ENCODE measurements around the gene SPRTN.

SPRTN gene

GRCh38 chr1:231313661-231314060 lies 24.4 kb upstream of the SPRTN start:
- TF ChIP-seq CTCF (IDR thresholded peaks at IDR 0.05; ENCODE audit: low read length, missing control alignments): no peak
- no peak for DNase-seq (ENCODE audit: low read depth)
- no peak overlapping the region for H3K4me3 ChIP-seq (replicated peaks; ENCODE audit: low read depth, low read length)

- peak; percentile 61 for TF ChIP-seq CTCF (IDR thresholded peaks at IDR 0.05; ENCODE audit: low read length, missing control alignments)
- DNase-seq (ENCODE audit: low read depth): peak; percentile 39
- no peak overlapping the region for H3K4me3 ChIP-seq (replicated peaks; ENCODE audit: low read depth, low read length)
These were observed 22.2 kb upstream of the SPRTN start for GRCh38 chr1:231315887-231316286.

- no peak for TF ChIP-seq CTCF (IDR thresholded peaks at IDR 0.05; ENCODE audit: low read length, missing control alignments)
- no peak for DNase-seq (ENCODE audit: low read depth)
- no peak overlapping the region for H3K4me3 ChIP-seq (replicated peaks; ENCODE audit: low read depth, low read length)
These were observed 20.6 kb upstream of the SPRTN start for GRCh38 chr1:231317306-231318014.

- H3K4me3 ChIP-seq (replicated peaks; ENCODE audit: low read depth, low read length): no peak overlapping the region
- no peak for DNase-seq (ENCODE audit: low read depth)
- TF ChIP-seq CTCF (IDR thresholded peaks at IDR 0.05; ENCODE audit: low read length, missing control alignments): no peak
These were observed 20.1 kb upstream of the SPRTN start for GRCh38 chr1:231318015-231318355.

- H3K4me3 ChIP-seq (replicated peaks; ENCODE audit: low read depth, low read length): no peak overlapping the region
- TF ChIP-seq CTCF (IDR thresholded peaks at IDR 0.05; ENCODE audit: low read length, missing control alignments): no peak
- no peak for DNase-seq (ENCODE audit: low read depth)
These were observed 19.5 kb upstream of the SPRTN start for GRCh38 chr1:231318568-231318967.

GRCh38 chr1:231319080-231319479 lies 19.0 kb upstream of the SPRTN start:
- no peak for TF ChIP-seq CTCF (IDR thresholded peaks at IDR 0.05; ENCODE audit: low read length, missing control alignments)
- H3K4me3 ChIP-seq (replicated peaks; ENCODE audit: low read depth, low read length): no peak overlapping the region
- no peak for DNase-seq (ENCODE audit: low read depth)

GRCh38 chr1:231322880-231323530 lies 15.1 kb upstream of the SPRTN start:
- H3K4me3 ChIP-seq (replicated peaks; ENCODE audit: low read depth, low read length): no peak overlapping the region
- DNase-seq (ENCODE audit: low read depth): no peak
- peak; percentile 14 for TF ChIP-seq CTCF (IDR thresholded peaks at IDR 0.05; ENCODE audit: low read length, missing control alignments)
